Transverse colon (tissue), 4 donors: Measurements from ENCODE around the gene SPEN.

Experiments used
- CTCF ChIP-seq, 5 experiments: fragments of 200-600 bp in 3 of 5; fragments of 450-650 bp in 2 of 5; sonication (generic) in 3 of 5; IDR thresholded peaks; 1 replicate in 2 of 5; 2 replicates in 3 of 5; pipeline ENCODE4 v1.5.1; 2016 to 2017; ENCODE audit warnings: antibody characterized with exemption in 5 of 5, inconsistent platforms in 3 of 5, mild to moderate bottlenecking in 2 of 5, moderate library complexity in 1 of 5
- POLR2A ChIP-seq: fragments of 450-650 bp; IDR thresholded peaks from one replicate; pipeline ENCODE4 v1.6.1; 2016; ENCODE audit warnings: antibody characterized with exemption, mild to moderate bottlenecking, moderate library complexity
- POLR2AphosphoS5 ChIP-seq, 3 donors: sonication (generic); formaldehyde crosslinking; IDR thresholded peaks; one replicate each; pipeline ENCODE4 v1.6.1; 2016; ENCODE audit warnings: antibody characterized with exemption in 3 of 3

- TF ChIP-seq POLR2A = no peak
- TF ChIP-seq POLR2AphosphoS5 (IDR thresholded peaks at IDR 0.05) = no peak
- no peak for TF ChIP-seq CTCF (IDR thresholded peaks at IDR 0.05)
These were observed 89.6 kb downstream of the SPEN start for GRCh38 chr1:15937146-15937545.
